ENCODE results near the gene C12orf75. TPM values are rescaled to one million over a fixed set of nuclear protein-coding genes. Genes with fewer than 3 reads are reported as not detected.

Gene C12orf75
- total and polyA plus RNA-seq, 2 of the 13 experiments (the other 11 are each of a cell fraction or from before 2014, with no cell fraction given) = 16.1 to 19.8 TPM

DNA sequence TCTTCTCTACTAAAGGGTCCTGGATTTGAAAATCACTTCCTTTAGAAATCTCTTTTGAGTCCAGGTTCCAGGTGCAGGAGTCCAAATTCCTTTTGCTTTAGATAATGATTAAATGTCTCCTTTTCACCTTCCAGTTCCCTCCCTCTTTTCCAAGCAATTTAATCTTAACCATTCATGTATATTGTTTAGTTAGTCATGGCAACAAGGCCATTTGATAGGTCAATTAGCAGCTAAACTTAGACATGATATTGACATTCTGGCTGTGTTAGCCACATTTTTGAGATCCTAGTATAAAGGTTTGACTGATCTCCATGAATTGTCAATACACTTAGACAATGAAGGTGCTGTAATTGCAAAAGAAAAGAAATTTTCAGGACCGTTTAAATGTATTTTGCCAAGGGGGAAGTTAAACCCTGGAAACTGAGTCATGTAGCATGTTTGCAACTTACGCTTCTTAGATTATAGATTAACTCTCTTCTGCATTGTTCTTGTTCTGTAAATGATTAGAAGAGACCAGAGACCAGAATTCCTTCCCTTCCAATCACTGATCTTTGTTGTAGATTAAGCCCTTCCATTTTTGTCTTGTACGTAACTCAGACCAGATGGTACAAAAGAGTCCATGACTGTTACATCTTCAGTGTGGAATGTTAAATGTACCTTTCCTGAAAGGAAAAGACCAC, 12.4 kb upstream of the C12orf75 start (continued):
- TF ChIP-seq, protein P1, sequence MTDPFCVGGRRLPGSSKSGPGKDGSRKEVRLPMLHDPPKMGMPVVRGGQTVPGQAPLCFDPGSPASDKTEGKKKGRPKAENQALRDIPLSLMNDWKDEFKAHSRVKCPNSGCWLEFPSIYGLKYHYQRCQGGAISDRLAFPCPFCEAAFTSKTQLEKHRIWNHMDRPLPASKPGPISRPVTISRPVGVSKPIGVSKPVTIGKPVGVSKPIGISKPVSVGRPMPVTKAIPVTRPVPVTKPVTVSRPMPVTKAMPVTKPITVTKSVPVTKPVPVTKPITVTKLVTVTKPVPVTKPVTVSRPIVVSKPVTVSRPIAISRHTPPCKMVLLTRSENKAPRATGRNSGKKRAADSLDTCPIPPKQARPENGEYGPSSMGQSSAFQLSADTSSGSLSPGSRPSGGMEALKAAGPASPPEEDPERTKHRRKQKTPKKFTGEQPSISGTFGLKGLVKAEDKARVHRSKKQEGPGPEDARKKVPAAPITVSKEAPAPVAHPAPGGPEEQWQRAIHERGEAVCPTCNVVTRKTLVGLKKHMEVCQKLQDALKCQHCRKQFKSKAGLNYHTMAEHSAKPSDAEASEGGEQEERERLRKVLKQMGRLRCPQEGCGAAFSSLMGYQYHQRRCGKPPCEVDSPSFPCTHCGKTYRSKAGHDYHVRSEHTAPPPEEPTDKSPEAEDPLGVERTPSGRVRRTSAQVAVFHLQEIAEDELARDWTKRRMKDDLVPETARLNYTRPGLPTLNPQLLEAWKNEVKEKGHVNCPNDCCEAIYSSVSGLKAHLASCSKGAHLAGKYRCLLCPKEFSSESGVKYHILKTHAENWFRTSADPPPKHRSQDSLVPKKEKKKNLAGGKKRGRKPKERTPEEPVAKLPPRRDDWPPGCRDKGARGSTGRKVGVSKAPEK (CRISPR knock-in tag; IDR thresholded peaks at IDR 0.05; ENCODE audit: borderline replicate concordance) = no peak
- TF ChIP-seq SOX5 (CRISPR knock-in tag; IDR thresholded peaks at IDR 0.05; ENCODE audit: borderline replicate concordance) = peak; percentile 49; the same call in 1 of the 2 replicates
- no peak for TF ChIP-seq NFKBIZ (CRISPR knock-in tag; IDR thresholded peaks at IDR 0.05)
- no peak for TF ChIP-seq E2F1 (CRISPR knock-in tag; IDR thresholded peaks at IDR 0.05)
- TF ChIP-seq NFIC (IDR thresholded peaks at IDR 0.05; ENCODE audit: low read length) = peak; percentile 57; the same call in 1 of the 2 replicates
- no peak for TF ChIP-seq MAFF (IDR thresholded peaks at IDR 0.05; ENCODE audit: low read depth, low read length)
- 0 out of 2 replicates have a peak, but pooled peaks have one; percentile 20 for TF ChIP-seq RFX3 (CRISPR knock-in tag; IDR thresholded peaks at IDR 0.05)
- TF ChIP-seq, protein P2, sequence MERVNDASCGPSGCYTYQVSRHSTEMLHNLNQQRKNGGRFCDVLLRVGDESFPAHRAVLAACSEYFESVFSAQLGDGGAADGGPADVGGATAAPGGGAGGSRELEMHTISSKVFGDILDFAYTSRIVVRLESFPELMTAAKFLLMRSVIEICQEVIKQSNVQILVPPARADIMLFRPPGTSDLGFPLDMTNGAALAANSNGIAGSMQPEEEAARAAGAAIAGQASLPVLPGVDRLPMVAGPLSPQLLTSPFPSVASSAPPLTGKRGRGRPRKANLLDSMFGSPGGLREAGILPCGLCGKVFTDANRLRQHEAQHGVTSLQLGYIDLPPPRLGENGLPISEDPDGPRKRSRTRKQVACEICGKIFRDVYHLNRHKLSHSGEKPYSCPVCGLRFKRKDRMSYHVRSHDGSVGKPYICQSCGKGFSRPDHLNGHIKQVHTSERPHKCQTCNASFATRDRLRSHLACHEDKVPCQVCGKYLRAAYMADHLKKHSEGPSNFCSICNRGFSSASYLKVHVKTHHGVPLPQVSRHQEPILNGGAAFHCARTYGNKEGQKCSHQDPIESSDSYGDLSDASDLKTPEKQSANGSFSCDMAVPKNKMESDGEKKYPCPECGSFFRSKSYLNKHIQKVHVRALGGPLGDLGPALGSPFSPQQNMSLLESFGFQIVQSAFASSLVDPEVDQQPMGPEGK (CRISPR knock-in tag; IDR thresholded peaks at IDR 0.05) = 0 out of 2 replicates have a peak, but pooled peaks have one; percentile 0
- no peak for TF ChIP-seq KAT2B (IDR thresholded peaks at IDR 0.05; ENCODE audit: borderline replicate concordance, low read depth, low read length)
- no peak for TF ChIP-seq CHD4 (IDR thresholded peaks at IDR 0.05; ENCODE audit: borderline replicate concordance, low read length)
- TF ChIP-seq ZSCAN12 (CRISPR knock-in tag; IDR thresholded peaks at IDR 0.05) = no peak
- no peak for TF ChIP-seq ZNF740 (CRISPR knock-in tag; IDR thresholded peaks at IDR 0.05)
- TF ChIP-seq ZBTB21 (CRISPR knock-in tag; IDR thresholded peaks at IDR 0.05) = no peak
- TF ChIP-seq ZNF883 (CRISPR knock-in tag; IDR thresholded peaks at IDR 0.05; ENCODE audit: not compliant biosample characterization) = no peak
- TF ChIP-seq ZNF572 (CRISPR knock-in tag; IDR thresholded peaks at IDR 0.05) = no peak
- TF ChIP-seq, protein P3, sequence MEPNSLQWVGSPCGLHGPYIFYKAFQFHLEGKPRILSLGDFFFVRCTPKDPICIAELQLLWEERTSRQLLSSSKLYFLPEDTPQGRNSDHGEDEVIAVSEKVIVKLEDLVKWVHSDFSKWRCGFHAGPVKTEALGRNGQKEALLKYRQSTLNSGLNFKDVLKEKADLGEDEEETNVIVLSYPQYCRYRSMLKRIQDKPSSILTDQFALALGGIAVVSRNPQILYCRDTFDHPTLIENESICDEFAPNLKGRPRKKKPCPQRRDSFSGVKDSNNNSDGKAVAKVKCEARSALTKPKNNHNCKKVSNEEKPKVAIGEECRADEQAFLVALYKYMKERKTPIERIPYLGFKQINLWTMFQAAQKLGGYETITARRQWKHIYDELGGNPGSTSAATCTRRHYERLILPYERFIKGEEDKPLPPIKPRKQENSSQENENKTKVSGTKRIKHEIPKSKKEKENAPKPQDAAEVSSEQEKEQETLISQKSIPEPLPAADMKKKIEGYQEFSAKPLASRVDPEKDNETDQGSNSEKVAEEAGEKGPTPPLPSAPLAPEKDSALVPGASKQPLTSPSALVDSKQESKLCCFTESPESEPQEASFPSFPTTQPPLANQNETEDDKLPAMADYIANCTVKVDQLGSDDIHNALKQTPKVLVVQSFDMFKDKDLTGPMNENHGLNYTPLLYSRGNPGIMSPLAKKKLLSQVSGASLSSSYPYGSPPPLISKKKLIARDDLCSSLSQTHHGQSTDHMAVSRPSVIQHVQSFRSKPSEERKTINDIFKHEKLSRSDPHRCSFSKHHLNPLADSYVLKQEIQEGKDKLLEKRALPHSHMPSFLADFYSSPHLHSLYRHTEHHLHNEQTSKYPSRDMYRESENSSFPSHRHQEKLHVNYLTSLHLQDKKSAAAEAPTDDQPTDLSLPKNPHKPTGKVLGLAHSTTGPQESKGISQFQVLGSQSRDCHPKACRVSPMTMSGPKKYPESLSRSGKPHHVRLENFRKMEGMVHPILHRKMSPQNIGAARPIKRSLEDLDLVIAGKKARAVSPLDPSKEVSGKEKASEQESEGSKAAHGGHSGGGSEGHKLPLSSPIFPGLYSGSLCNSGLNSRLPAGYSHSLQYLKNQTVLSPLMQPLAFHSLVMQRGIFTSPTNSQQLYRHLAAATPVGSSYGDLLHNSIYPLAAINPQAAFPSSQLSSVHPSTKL (CRISPR knock-in tag; IDR thresholded peaks at IDR 0.05) = peak; percentile 28; the same call in 1 of the 2 replicates
- TF ChIP-seq ZNF550 (CRISPR knock-in tag; IDR thresholded peaks at IDR 0.05; ENCODE audit: borderline replicate concordance) = no peak
- TF ChIP-seq RXRB (CRISPR knock-in tag; IDR thresholded peaks at IDR 0.05; ENCODE audit: borderline replicate concordance) = no peak
- no peak for TF ChIP-seq NFE2L2 (IDR thresholded peaks at IDR 0.05; ENCODE audit: low read length)
- no peak for TF ChIP-seq HIVEP1 (CRISPR knock-in tag; IDR thresholded peaks at IDR 0.05)

Data from HepG2 (cell line).